ENCODE results near the gene ZNF398. TPM values are rescaled to one million over a fixed set of nuclear protein-coding genes. Genes with fewer than 3 reads are reported as not detected.

ZNF398 gene
- total and polyA plus RNA-seq, 2 of the 13 experiments (the other 11 are each of a cell fraction or from before 2014, with no cell fraction given): 3.0 to 8.9 TPM

DNA sequence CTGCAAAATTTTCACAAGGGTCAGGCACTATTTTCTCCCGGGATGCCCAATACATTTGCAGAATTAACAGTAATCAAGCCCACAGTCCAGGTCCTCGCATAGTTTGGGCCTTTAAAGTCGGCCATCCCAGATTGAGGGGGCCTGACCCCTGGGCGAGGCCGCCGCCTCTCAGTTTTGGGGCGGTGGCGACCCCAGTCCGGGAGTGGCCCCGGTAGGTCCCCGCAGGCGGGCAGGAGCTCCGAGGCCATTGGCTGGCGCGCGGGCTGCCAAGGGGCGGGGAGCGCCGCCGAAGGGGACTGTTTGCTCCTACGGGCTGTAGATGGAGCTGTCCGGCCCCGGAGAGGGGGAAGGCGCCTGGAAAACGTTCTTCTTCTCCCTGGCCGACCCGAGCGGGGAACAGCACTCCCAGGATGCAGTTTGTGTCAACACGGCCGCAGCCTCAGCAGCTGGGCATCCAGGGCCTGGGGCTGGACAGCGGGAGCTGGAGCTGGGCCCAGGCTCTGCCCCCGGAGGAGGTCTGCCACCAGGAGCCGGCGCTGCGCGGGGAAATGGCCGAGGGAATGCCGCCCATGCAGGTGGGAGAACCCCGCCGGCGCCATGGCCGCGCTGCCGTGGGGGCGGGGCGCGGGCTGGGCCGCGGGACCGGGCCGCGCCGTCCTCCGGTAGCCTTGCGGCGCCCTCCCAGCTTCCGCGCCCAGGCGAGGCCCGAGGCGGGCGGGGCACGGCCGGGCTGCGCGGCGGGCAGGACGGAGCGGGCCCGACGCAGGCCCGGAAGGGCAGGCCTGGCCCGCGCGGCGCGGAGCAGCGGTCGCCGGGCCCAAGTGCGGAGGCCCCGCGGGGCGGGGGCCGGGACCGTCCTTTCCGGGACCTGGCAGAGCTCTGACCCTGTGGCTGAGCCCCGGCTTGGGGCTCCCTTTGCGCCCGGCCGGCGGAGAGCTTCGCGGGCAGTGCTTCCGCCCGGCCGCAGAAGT is 48.2 kb downstream of the ZNF398 start, which contains the start of gene ZNF282 (continued):
- TF ChIP-seq ZNF547 (CRISPR knock-in tag; IDR thresholded peaks at IDR 0.05) (peak; percentile 74; the same call in 1 of the 2 replicates), KMT2B (CRISPR knock-in tag; IDR thresholded peaks at IDR 0.05) (peak; percentile 80), ZNF746 (CRISPR knock-in tag; IDR thresholded peaks at IDR 0.05) (no peak), FOXK2 (IDR thresholded peaks at IDR 0.05) (peak; percentile 57; the same call in 1 of the 2 replicates), ZNF343 (CRISPR knock-in tag; IDR thresholded peaks at IDR 0.05) (0 out of 2 replicates have a peak, but pooled peaks have one; percentile 33), CREM (IDR thresholded peaks at IDR 0.05) (no peak), CREM (CRISPR knock-in tag; IDR thresholded peaks at IDR 0.05) (no peak), NR2F2 (IDR thresholded peaks at IDR 0.05; ENCODE audit: borderline replicate concordance, low read depth) (no peak), ZFP36 (IDR thresholded peaks at IDR 0.05; ENCODE audit: borderline replicate concordance, low read depth, low read length, partially characterized antibody) (no peak), YEATS2 (CRISPR knock-in tag; IDR thresholded peaks at IDR 0.05; ENCODE audit: borderline replicate concordance) (peak; percentile 88), ZFYVE20 (CRISPR knock-in tag; IDR thresholded peaks at IDR 0.05; ENCODE audit: borderline replicate concordance, low read depth) (no peak), MEIS2 (CRISPR knock-in tag; IDR thresholded peaks at IDR 0.05) (peak; percentile 87), ZMYM2 (CRISPR knock-in tag; IDR thresholded peaks at IDR 0.05) (no peak), FOXO1 (CRISPR knock-in tag; IDR thresholded peaks at IDR 0.05) (peak; percentile 72), ZNF225 (CRISPR knock-in tag; IDR thresholded peaks at IDR 0.05) (no peak), SMC3 (IDR thresholded peaks at IDR 0.05; ENCODE audit: low read length) (no peak), HDAC6 (IDR thresholded peaks at IDR 0.05; ENCODE audit: low read depth, low read length) (no peak), ZKSCAN8 (CRISPR knock-in tag; IDR thresholded peaks at IDR 0.05; ENCODE audit: borderline replicate concordance) (no peak), ZNF709 (CRISPR knock-in tag; IDR thresholded peaks at IDR 0.05) (peak; percentile 76; the same call in 1 of the 2 replicates), ZNF775 (CRISPR knock-in tag; IDR thresholded peaks at IDR 0.05; ENCODE audit: borderline replicate concordance) (no peak), U2AF1 (optimal IDR thresholded peaks at IDR 0.05; ENCODE audit: low read depth, low read length) (no peak), IRF2 (CRISPR knock-in tag; IDR thresholded peaks at IDR 0.05) (peak; percentile 81), ZNF747 (CRISPR knock-in tag; IDR thresholded peaks at IDR 0.05; ENCODE audit: borderline replicate concordance) (0 out of 2 replicates have a peak, but pooled peaks have one; percentile 63), ZNF253 (CRISPR knock-in tag; IDR thresholded peaks at IDR 0.05; ENCODE audit: borderline replicate concordance) (no peak), ZSCAN9 (CRISPR knock-in tag; IDR thresholded peaks at IDR 0.05; ENCODE audit: borderline replicate concordance) (peak; percentile 51; the same call in 1 of the 2 replicates), ZNF501 (CRISPR knock-in tag; IDR thresholded peaks at IDR 0.05) (peak; percentile 71; the same call in 1 of the 2 replicates)
- TF ChIP-seq, protein P1, sequence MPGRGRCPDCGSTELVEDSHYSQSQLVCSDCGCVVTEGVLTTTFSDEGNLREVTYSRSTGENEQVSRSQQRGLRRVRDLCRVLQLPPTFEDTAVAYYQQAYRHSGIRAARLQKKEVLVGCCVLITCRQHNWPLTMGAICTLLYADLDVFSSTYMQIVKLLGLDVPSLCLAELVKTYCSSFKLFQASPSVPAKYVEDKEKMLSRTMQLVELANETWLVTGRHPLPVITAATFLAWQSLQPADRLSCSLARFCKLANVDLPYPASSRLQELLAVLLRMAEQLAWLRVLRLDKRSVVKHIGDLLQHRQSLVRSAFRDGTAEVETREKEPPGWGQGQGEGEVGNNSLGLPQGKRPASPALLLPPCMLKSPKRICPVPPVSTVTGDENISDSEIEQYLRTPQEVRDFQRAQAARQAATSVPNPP (CRISPR knock-in tag; IDR thresholded peaks at IDR 0.05): 0 out of 2 replicates have a peak, but pooled peaks have one; percentile 34
- TF ChIP-seq, protein P2, sequence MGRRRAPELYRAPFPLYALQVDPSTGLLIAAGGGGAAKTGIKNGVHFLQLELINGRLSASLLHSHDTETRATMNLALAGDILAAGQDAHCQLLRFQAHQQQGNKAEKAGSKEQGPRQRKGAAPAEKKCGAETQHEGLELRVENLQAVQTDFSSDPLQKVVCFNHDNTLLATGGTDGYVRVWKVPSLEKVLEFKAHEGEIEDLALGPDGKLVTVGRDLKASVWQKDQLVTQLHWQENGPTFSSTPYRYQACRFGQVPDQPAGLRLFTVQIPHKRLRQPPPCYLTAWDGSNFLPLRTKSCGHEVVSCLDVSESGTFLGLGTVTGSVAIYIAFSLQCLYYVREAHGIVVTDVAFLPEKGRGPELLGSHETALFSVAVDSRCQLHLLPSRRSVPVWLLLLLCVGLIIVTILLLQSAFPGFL (CRISPR knock-in tag; IDR thresholded peaks at IDR 0.05): no peak
- TF ChIP-seq, protein P3, sequence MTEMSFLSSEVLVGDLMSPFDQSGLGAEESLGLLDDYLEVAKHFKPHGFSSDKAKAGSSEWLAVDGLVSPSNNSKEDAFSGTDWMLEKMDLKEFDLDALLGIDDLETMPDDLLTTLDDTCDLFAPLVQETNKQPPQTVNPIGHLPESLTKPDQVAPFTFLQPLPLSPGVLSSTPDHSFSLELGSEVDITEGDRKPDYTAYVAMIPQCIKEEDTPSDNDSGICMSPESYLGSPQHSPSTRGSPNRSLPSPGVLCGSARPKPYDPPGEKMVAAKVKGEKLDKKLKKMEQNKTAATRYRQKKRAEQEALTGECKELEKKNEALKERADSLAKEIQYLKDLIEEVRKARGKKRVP (CRISPR knock-in tag; IDR thresholded peaks at IDR 0.05): no peak
